GM21528 (cell line): ENCODE data around the gene SPATS2.
"Not testable (repeated sequence)": the region's sequence is repeated elsewhere in the genome, so short reads cannot be mapped to it uniquely, and the experiment has no call there.

Experiments
- ATAC-seq: cut with Tn5 transposase; IDR thresholded peaks from one replicate; pipeline ENCODE4 v1.9.1; 2021; ENCODE audit warnings: mild to moderate bottlenecking, moderate library complexity; ENCODE audit not compliant: unreplicated experiment, low FRiP score

Gene SPATS2

GRCh38 chr12:49348781-49349180 lies 18.5 kb upstream of the SPATS2 start:
- no peak for ATAC-seq

- ATAC-seq, result no peak
Observed at GRCh38 chr12:49349266-49349665, 18.0 kb upstream of the SPATS2 start.

GRCh38 chr12:49352351-49352750 lies 14.9 kb upstream of the SPATS2 start:
- ATAC-seq, result no peak

- no peak for ATAC-seq
Observed at GRCh38 chr12:49355913-49356312, 11.3 kb upstream of the SPATS2 start.

GRCh38 chr12:49357103-49357678 lies 10.1 kb upstream of the SPATS2 start:
- ATAC-seq, result no peak

- no peak for ATAC-seq
Observed at GRCh38 chr12:49358483-49359141, 8.7 kb upstream of the SPATS2 start.

- no peak for ATAC-seq
Observed at GRCh38 chr12:49359671-49360070, 7.6 kb upstream of the SPATS2 start.

GRCh38 chr12:49362077-49362476 lies 5.2 kb upstream of the SPATS2 start:
- ATAC-seq, result no peak

GRCh38 chr12:49364989-49365388 lies 2.3 kb upstream of the SPATS2 start:
- no peak for ATAC-seq

GRCh38 chr12:49365542-49365941 lies 1.7 kb upstream of the SPATS2 start:
- no peak for ATAC-seq

GRCh38 chr12:49366096-49366651 lies 1.1 kb upstream of the SPATS2 start:
- peak; percentile 23 for ATAC-seq

GRCh38 chr12:49366652-49367380 lies 446 bp upstream of the SPATS2 start:
- ATAC-seq, result peak; percentile 64

- ATAC-seq, result no peak
Observed at GRCh38 chr12:49368240-49368600, 958 bp downstream of the SPATS2 start.

GRCh38 chr12:49369411-49370145 lies 2.3 kb downstream of the SPATS2 start:
- peak; percentile 40 for ATAC-seq

GRCh38 chr12:49370539-49370938 lies 3.3 kb downstream of the SPATS2 start:
- no peak for ATAC-seq

GRCh38 chr12:49375406-49375805 lies 8.1 kb downstream of the SPATS2 start:
- ATAC-seq, result no peak

GRCh38 chr12:49377386-49377785 lies 10.1 kb downstream of the SPATS2 start:
- no peak for ATAC-seq

- ATAC-seq, result not testable (repeated sequence)
Observed at GRCh38 chr12:49380184-49380583, 12.9 kb downstream of the SPATS2 start.

- no peak for ATAC-seq
Observed at GRCh38 chr12:49388682-49389386, 21.6 kb downstream of the SPATS2 start.

- ATAC-seq, result no peak
Observed at GRCh38 chr12:49389387-49389703, 22.1 kb downstream of the SPATS2 start.
